Measurements from ENCODE around the gene ASPRV1.
"Not testable (repeated sequence)": the region's sequence is repeated elsewhere in the genome, so short reads cannot be mapped to it uniquely, and the experiment has no call there.

The ASPRV1 gene

GRCh38 chr2:69961496-69961895 is at the start of gene ASPRV1:
ASPRV1 (minus strand) TSS chr2:69961631; CDS start chr2:69961436, 195 bp downstream.
- DNase-seq, result no peak

DNA sequence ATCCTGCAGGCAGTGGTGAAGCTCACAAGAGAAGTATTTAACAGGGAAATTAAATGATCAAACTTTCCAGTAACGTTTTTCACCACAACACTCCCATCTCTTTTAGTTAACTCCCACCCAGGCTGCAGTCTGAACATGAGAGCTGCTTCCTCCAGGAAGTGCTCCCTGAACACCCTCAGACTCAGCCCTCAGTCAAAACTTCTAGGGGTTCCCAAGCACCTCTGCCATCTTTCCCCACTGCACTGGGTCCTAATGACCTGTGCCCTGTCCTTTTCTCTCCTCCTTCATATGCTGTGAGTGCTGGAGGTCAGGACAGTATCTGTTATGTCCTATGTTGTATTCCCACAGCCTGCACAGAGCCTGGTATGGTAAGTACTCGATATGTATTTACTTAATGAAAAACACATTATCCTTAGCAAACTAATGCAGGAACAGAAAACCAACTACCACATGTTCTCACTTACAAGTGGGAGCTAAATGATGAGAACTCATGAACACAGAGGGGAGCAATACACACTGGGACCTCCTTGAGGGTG is 49.2 kb upstream of the ASPRV1 start:
- no peak for DNase-seq

DNA sequence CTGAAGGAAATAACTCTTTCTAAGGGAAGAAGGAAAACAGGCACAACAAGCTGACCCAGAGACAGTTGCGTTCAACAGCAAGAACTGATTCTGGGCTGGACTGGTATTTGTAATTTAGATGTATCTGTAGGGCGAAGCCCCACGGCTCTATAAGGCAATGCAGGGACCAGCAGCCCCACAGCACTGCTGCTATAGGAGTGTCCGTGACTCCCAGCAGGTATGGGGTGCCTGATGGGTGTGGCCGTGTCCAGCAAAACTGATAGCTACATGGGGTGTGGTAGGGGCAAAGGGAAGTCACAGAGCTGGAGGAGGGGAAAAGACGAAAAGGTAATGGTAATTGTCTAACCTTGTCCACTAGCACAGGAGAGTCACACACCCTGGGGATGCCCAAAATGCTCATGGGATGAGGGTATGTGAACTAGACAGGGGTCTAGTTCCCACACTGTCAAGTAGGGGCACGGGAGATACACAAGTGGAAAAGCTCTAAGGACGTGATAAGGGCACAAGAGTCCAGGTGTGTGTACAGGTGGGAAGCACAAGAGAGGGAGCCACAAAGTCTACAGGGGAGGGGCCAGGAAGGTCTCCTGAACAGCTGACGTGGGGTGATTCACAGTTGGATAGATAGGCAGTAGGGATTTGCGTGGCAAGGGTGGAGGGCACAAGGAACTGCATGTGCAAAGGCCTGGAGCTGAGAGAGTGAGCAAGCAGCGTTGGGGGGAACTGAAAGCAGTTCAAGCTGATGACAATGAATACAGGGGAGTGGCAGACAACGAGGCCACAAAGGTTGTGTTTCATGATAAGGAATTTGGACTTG is 48.5 kb upstream of the ASPRV1 start:
- no peak for DNase-seq

- no peak for DNase-seq
These were observed 46.9 kb upstream of the ASPRV1 start for GRCh38 chr2:70008290-70008689.

- DNase-seq, result no peak
These were observed 45.7 kb upstream of the ASPRV1 start for GRCh38 chr2:70007151-70007550.

DNA sequence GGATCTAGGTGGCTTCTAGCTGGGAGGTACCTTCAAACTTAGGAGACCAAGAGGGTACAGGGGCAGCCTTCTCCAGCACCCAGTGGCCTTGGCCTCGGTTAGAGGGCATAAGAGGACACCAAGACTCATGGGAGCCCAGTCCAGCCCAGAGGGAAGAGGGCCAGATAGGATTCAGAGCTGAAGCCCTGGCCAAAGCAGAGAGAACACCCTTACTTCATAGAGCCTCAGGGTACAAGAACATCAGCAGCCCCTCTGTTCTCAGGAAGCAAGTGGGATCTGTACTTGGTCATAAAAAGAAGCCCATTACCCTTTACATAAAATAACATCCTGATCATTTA is 45.0 kb upstream of the ASPRV1 start:
- DNase-seq, result no peak

DNA sequence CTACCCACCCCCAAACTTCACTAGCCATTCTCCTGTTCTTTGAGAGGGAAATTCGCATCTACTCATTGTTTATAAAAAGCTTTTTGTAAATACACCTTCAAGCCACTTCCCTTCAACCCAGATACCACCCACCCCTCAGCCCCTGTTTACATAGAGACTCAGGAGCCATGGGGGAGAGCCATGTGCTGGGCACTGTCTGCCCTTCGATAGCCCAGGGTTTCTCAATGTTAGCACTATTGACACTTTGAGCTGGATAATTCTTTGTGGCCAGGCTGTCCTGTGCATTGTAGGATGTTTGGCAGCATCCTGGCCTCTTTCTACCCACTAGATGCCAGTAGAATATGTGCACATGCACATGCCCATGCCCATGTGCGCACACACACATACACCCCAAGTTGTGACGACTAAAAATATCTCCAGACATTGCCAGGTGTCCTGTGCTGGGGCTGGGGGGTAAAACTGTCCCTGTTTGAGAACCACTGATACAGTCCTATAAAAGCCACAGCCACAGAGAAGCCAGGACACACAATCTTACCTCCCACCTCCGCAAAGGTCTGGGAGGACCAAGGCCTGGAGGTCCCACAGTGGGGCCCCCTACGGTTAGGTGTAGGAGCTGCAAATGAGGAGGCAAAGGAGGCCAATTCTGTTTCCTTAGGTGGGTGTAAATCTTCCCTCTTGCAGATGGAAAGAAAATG is 44.5 kb upstream of the ASPRV1 start:
- DNase-seq, result no peak

DNA sequence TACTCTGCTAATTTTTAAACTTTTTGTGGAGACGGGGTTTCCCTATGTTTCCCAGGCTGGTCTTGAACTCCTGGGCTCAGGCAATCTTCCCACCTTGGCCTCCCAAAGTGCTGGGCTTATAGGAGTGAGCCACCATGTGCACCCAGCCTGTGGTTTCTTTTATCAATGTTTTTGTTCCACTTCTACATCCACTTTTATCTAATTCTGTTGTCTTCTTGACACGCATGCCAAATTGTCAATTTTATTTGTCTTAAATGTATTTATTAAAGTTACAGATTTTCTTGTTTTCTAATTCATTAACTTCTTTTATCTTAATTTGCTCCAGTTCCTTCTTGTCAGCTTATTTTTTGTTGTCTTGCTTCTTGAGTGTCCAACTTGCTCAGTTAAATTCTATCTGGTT is 43.8 kb upstream of the ASPRV1 start:
- no peak for DNase-seq

- DNase-seq, result no peak
These were observed 41.8 kb upstream of the ASPRV1 start for GRCh38 chr2:70003093-70003830.

GRCh38 chr2:70002241-70002899 is 40.9 kb upstream of the ASPRV1 start:
- DNase-seq, result no peak

- DNase-seq, result not testable (repeated sequence)
These were observed 39.1 kb upstream of the ASPRV1 start for GRCh38 chr2:70000529-70000928.

GRCh38 chr2:69998761-69999160 is 37.3 kb upstream of the ASPRV1 start:
- DNase-seq, result no peak

GRCh38 chr2:69997015-69997830 is 35.8 kb upstream of the ASPRV1 start:
- no peak for DNase-seq

GRCh38 chr2:69995511-69995910 is 34.1 kb upstream of the ASPRV1 start:
- DNase-seq, result no peak

GRCh38 chr2:69994166-69994565 is 32.7 kb upstream of the ASPRV1 start:
- DNase-seq, result no peak

DNA sequence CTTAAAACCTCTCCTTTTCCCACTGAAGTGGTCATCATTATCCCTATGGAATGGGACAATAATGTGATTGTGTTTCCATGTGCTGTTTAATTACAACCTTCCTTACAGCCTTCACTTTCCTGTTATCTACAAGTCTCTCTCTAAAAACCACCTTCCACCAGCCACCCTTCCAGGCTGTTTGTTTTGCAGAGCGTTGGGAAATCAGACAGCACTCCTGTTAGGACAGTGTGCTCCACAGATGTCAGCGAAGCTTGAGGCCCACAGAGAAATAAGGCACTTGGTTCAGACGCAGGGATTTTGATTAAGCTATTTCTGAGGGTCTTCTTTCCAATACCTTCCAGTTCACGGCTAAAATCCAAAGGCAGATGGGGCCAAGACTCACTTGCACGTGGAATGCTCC is 32.3 kb upstream of the ASPRV1 start:
- no peak for DNase-seq

- DNase-seq, result no peak
These were observed 31.7 kb upstream of the ASPRV1 start for GRCh38 chr2:69993048-69993565.

- no peak for DNase-seq
These were observed 31.0 kb upstream of the ASPRV1 start for GRCh38 chr2:69992310-69993047.

GRCh38 chr2:69989441-69990105 is 28.1 kb upstream of the ASPRV1 start:
- DNase-seq, result no peak

DNA sequence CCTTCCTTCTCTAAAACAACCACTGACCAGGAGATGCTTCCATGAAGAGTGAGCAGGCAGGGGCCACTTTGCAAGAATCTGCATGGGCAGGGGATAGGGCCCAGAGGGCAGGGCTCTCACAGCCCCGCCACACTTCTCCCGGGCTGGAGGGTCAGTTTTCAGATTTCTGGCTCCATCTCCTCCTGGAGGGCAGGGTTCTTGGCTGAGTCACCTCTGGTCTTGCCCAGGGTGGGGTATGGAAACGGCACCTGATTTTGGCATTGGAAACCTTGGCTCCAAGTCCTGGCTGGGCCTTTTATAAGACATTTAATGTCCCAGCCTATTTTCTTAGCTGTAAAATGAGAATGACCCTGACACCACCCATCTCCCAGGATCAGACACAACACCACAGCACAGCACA is 27.6 kb upstream of the ASPRV1 start:
- DNase-seq, result no peak

Measured in NCI-H524 treated with DMSO at 0.1 percent for 48 hours (cell line).